ENCODE results near the gene PANX2.

Gene PANX2

DNA sequence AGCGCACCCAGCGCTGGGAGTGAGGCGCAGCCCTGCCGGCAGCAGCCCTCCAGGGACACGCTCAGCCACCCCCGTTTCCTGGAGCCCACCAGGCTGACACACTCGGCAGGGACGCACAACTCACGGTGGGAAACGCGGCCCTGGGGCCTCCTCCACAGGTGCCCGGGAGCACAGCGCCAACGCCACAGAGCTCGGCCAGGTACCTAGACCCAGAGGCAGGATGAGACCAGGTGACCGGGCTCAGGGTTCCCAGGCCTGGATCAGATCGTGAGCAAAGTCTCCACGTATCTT is 56.3 kb downstream of the PANX2 start:
- in situ Hi-C loops (cut with HindIII; ENCODE audit: low pct_ligation_motif_present, low sequenced_read_pairs), result no loop called here
- Histone ChIP-seq H3K36me3 (replicated peaks) (peaks cover 46% of the 10 kb centered on the region), H3K27ac (no peak overlapping the region), H3K27me3 (replicated peaks) (no peaks in the 10 kb centered on the region), H3K4me3 (ENCODE audit: low read depth, low read length) (no peak overlapping the region)
- TF ChIP-seq, protein P1, sequence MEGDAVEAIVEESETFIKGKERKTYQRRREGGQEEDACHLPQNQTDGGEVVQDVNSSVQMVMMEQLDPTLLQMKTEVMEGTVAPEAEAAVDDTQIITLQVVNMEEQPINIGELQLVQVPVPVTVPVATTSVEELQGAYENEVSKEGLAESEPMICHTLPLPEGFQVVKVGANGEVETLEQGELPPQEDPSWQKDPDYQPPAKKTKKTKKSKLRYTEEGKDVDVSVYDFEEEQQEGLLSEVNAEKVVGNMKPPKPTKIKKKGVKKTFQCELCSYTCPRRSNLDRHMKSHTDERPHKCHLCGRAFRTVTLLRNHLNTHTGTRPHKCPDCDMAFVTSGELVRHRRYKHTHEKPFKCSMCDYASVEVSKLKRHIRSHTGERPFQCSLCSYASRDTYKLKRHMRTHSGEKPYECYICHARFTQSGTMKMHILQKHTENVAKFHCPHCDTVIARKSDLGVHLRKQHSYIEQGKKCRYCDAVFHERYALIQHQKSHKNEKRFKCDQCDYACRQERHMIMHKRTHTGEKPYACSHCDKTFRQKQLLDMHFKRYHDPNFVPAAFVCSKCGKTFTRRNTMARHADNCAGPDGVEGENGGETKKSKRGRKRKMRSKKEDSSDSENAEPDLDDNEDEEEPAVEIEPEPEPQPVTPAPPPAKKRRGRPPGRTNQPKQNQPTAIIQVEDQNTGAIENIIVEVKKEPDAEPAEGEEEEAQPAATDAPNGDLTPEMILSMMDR (IDR thresholded peaks at IDR 0.05; ENCODE audit: low read depth, low read length, missing control alignments), result no peak
- no peak for DNase-seq

DNA sequence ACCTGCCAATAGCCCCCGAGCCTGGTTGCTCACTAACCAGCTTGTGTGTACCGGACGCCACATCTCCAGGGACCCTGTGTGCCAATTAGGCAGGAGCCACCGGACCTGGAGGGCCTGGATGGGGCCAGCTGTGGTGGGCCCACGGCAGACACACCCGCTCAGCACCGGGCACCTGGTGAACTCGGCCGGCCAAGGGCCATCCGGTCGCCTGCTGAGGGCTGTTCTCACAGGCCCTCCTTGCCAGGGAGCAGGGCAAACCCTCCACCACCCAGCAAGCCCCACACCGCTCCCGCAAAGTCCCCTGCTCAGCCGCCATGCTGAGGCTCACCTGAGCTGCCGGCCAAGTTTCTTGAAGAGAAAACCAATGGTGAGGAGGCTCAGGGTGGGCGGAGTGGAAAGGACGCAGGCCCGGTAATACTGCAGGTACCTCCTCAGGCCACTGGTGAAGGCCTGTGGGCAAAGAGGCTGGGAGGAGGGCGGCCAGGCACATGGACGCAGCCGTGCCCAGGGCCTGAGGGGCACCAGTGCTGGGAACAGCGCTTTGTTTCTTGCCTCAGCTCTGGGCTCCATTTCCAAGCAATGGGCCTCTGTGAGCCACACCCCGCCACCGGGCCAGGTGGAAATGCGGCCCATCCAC is 57.2 kb downstream of the PANX2 start:
- H3K27ac ChIP-seq, result no peak overlapping the region
- H3K36me3 ChIP-seq (replicated peaks), result peaks cover 37% of the 10 kb centered on the region
- in situ Hi-C loops (cut with HindIII; ENCODE audit: low pct_ligation_motif_present, low sequenced_read_pairs), result no loop called here
- H3K4me3 ChIP-seq (ENCODE audit: low read depth, low read length), result no peak overlapping the region
- TF ChIP-seq, protein P1 (IDR thresholded peaks at IDR 0.05; ENCODE audit: low read depth, low read length, missing control alignments), result no peak
- no peak for DNase-seq
- no peaks in the 10 kb centered on the region for H3K27me3 ChIP-seq (replicated peaks)

DNA sequence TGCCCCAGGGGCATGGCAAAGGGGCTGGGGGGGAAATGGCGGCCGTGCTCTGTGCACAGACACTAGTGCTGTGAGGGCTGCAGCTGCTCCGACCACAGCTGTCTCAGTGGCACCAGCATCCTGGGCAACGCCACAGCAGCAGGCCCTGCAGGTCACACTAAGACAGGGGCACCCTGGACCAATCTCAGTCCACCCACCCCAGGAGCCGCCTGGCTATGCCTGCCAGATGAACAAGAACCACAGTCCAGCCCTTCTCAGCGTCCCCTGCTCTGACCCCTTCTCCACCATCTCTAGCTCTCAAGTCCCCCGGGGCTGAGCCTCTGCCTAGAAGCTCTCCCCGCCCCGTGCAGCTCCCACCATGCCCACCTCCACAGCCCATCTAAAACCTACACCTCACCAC is 57.8 kb downstream of the PANX2 start:
- H3K4me3 ChIP-seq (ENCODE audit: low read depth, low read length), result no peak overlapping the region
- peaks cover 32% of the 10 kb centered on the region for H3K36me3 ChIP-seq (replicated peaks)
- no peak overlapping the region for H3K27ac ChIP-seq
- TF ChIP-seq, protein P1 (IDR thresholded peaks at IDR 0.05; ENCODE audit: low read depth, low read length, missing control alignments), result no peak
- H3K27me3 ChIP-seq (replicated peaks), result no peaks in the 10 kb centered on the region
- in situ Hi-C loops (cut with HindIII; ENCODE audit: low pct_ligation_motif_present, low sequenced_read_pairs), result no loop called here
- no peak for DNase-seq

DNA sequence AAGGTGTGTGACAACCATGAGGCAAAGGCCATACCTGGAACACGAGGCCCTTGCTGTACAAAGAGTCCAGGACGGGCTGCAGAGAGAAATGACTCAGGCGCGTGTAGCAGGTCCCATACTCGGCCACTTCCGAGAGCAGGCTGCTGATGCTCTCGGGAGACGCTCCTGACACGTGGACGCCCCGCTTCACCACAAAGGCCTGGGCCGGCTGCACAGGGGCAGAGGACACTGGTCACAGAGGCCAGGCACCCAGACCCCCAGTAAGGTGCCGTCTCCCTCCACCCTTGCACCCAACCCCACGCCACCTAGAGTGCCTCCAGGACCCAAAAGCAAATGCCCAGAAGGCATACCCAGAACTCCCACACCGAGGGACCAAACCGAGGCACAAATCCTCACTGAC is 58.8 kb downstream of the PANX2 start:
- H3K36me3 ChIP-seq (replicated peaks), result peaks cover 25% of the 10 kb centered on the region

More for the DNA sequence above, 58.8 kb downstream of the PANX2 start:
- Histone ChIP-seq H3K4me3 (ENCODE audit: low read depth, low read length) (no peak overlapping the region), H3K27me3 (replicated peaks) (no peaks in the 10 kb centered on the region), H3K27ac (no peak overlapping the region)
- TF ChIP-seq, protein P1 (IDR thresholded peaks at IDR 0.05; ENCODE audit: low read depth, low read length, missing control alignments), result no peak
- in situ Hi-C loops (cut with HindIII; ENCODE audit: low pct_ligation_motif_present, low sequenced_read_pairs), result no loop called here
- no peak for DNase-seq
